22Rv1 (cell line): Measurements from ENCODE around the gene GNPDA1.

Experiments used
- H3K27ac ChIP-seq: fragments of 450-650 bp; 2 replicates; pipeline ENCODE4 v1.5.1; 2017
- CTCF ChIP-seq: fragments of 450-650 bp; IDR thresholded peaks from 2 replicates; pipeline ENCODE4 v1.5.1; 2017; ENCODE audit warnings: mild to moderate bottlenecking
- ZFX ChIP-seq: fragments of 450-650 bp; IDR thresholded peaks from 2 replicates; pipeline ENCODE4 v1.6.1; 2017; ENCODE audit warnings: antibody characterized with exemption, borderline replicate concordance

Gene GNPDA1

GRCh38 chr5:142009886-142010285 lies 2.9 kb downstream of the GNPDA1 start:
- no peak for TF ChIP-seq ZFX
- no peak for TF ChIP-seq CTCF
- no peak overlapping the region for H3K27ac ChIP-seq

GRCh38 chr5:142008813-142009212 lies 4.0 kb downstream of the GNPDA1 start:
- TF ChIP-seq CTCF (no peak), ZFX (no peak)
- H3K27ac ChIP-seq, result no peak overlapping the region

- H3K27ac ChIP-seq, result no peak overlapping the region
- TF ChIP-seq CTCF, result no peak
- no peak for TF ChIP-seq ZFX
Observed at GRCh38 chr5:142007237-142007544, 5.6 kb downstream of the GNPDA1 start.

GRCh38 chr5:142006363-142007236 lies 6.2 kb downstream of the GNPDA1 start:
- H3K27ac ChIP-seq, result no peak overlapping the region
- TF ChIP-seq ZFX, result no peak
- TF ChIP-seq CTCF, result no peak

- TF ChIP-seq CTCF (no peak), ZFX (no peak)
- H3K27ac ChIP-seq, result no peak overlapping the region
Observed at GRCh38 chr5:142003266-142003800, 9.5 kb downstream of the GNPDA1 start.

GRCh38 chr5:142000704-142001484 lies 11.9 kb downstream of the GNPDA1 start:
- H3K27ac ChIP-seq, result no peak overlapping the region
- TF ChIP-seq CTCF, result peak; percentile 37
- no peak for TF ChIP-seq ZFX

- no peak overlapping the region for H3K27ac ChIP-seq
- TF ChIP-seq CTCF (no peak), ZFX (no peak)
Observed at GRCh38 chr5:142000173-142000572, 12.7 kb downstream of the GNPDA1 start.
